T-cell (primary cell): ENCODE measurements around the gene KIAA1217. TPM values are rescaled to one million over a fixed set of nuclear protein-coding genes. Genes with fewer than 3 reads are reported as not detected.

Experiments
- ATAC-seq, 4 experiments: fragments of 200-7000 bp in 3 of 4; fragments of 150-1000 bp in 1 of 4; cut with Tn5 transposase; replicated peaks in 1 of 4; 1 replicate in 3 of 4; 2 replicates in 1 of 4; pipeline ENCODE4 v1.10.0; 2021; ENCODE audit warnings: moderate library complexity in 3 of 4, mild to moderate bottlenecking in 2 of 4, moderate number of reproducible peaks in 1 of 4
- CTCF ChIA-PET, 2 donors: fragments of 300-600 bp; sonication (Branson Sonifier 250); formaldehyde crosslinking; loops; one replicate each; lab custom pipeline; 2022; ENCODE audit warnings: antibody characterized with exemption in 2 of 2; lab: Charles Lee
- POLR2A ChIA-PET, 2 donors: fragments of 300-600 bp; sonication (Branson Sonifier 250); formaldehyde crosslinking; loops; one replicate each; lab custom pipeline; 2022; ENCODE audit warnings: antibody characterized with exemption in 2 of 2; lab: Charles Lee
- DNase-seq, 35 experiments: peaks; one replicate each; pipeline versions ENCODE4 v3.0.0 to v3.0.0-alpha.2; 2013 to 2023
- H3K27ac ChIP-seq: one replicate; pipeline ENCODE4 v1.5.1; 2013; ENCODE audit warnings: low read length
- H3K27me3 ChIP-seq, 2 experiments: replicated peaks in 1 of 2; 1 replicate in 1 of 2; 2 replicates in 1 of 2; pipeline versions ENCODE4 v1.6.1 to v1.7.0; 2013; ENCODE audit warnings: low read length in 1 of 2, mixed read lengths in 1 of 2; ENCODE audit not compliant: control insufficient read depth in 2 of 2, insufficient read depth in 2 of 2; ENCODE audit errors: extremely low read depth in 1 of 2
- H3K36me3 ChIP-seq, 2 donors: 1 replicate in 1 of 2; 2 replicates in 1 of 2; pipeline versions ENCODE4 v1.6.1 to v1.7.0; 2013; ENCODE audit warnings: low read length in 1 of 2; ENCODE audit not compliant: control insufficient read depth in 2 of 2, insufficient read depth in 1 of 2; ENCODE audit errors: extremely low read depth in 1 of 2
- H3K4me1 ChIP-seq, 2 experiments: 1 replicate in 1 of 2; 2 replicates in 1 of 2; pipeline versions ENCODE4 v1.6.1 to v1.7.0; 2013; ENCODE audit warnings: low read length in 2 of 2, mixed read lengths in 1 of 2; ENCODE audit not compliant: insufficient read depth in 2 of 2, control insufficient read depth in 1 of 2; ENCODE audit errors: extremely low read depth in 1 of 2
- H3K4me3 ChIP-seq, 2 donors: 1 replicate in 1 of 2; 2 replicates in 1 of 2; pipeline versions ENCODE4 v1.5.1 to v1.7.0; 2013; ENCODE audit warnings: mild to moderate bottlenecking in 2 of 2, low read length in 1 of 2, moderate library complexity in 1 of 2; ENCODE audit not compliant: control insufficient read depth in 1 of 2; ENCODE audit errors: extremely low read depth in 1 of 2
- H3K9me3 ChIP-seq: 2 replicates; pipeline ENCODE4 v1.7.0; 2013
- H3K27ac Mint-ChIP-seq, 2 donors: one replicate each; pipeline ENCODE4 v1.8.0; 2020 to 2021; ENCODE audit warnings: mild to moderate bottlenecking in 2 of 2, mixed read lengths in 2 of 2
- H3K27me3 Mint-ChIP-seq, 2 donors: one replicate each; pipeline ENCODE4 v1.8.0; 2021 to 2022; ENCODE audit warnings: mixed read lengths in 2 of 2
- H3K36me3 Mint-ChIP-seq: one replicate; pipeline ENCODE4 v1.8.0; 2021; ENCODE audit warnings: mixed read lengths
- H3K4me1 Mint-ChIP-seq, 3 donors: one replicate each; pipeline ENCODE4 v1.8.0; 2020 to 2022; ENCODE audit warnings: mixed read lengths in 3 of 3, mild to moderate bottlenecking in 1 of 3
- H3K4me3 Mint-ChIP-seq, 3 donors: one replicate each; pipeline ENCODE4 v1.8.0; 2020 to 2022; ENCODE audit warnings: mild to moderate bottlenecking in 3 of 3, mixed read lengths in 3 of 3, moderate library complexity in 3 of 3
- H3K9me3 Mint-ChIP-seq, 3 donors: one replicate each; pipeline ENCODE4 v1.8.0; 2020 to 2022; ENCODE audit warnings: mixed read lengths in 3 of 3
- WGBS: methylation state at CpG from one replicate; pipeline ENCODE4 v1.1.5; 2013; ENCODE audit warnings: missing lambda C conversion rate; ENCODE audit not compliant: insufficient coverage; 5-methylcytosine and 5-hydroxymethylcytosine counted together
- total RNA-seq, 35 experiments: library from RNA in 6 of 35; stranded (reverse) in 6 of 35; fragments of 120-200 nt in 1 of 35; gene quantifications; one replicate each; pipeline versions ENCODE4 v1.2.1 to v1.2.4 and lab custom pipeline; 2013 to 2026

Gene KIAA1217
- total RNA-seq, 5 donors from 2014 or later (not counting 1 experiment from before 2014, with no cell fraction given), result 0.12 to 1.2 (median 0.66) TPM; not detected in 1

DNA sequence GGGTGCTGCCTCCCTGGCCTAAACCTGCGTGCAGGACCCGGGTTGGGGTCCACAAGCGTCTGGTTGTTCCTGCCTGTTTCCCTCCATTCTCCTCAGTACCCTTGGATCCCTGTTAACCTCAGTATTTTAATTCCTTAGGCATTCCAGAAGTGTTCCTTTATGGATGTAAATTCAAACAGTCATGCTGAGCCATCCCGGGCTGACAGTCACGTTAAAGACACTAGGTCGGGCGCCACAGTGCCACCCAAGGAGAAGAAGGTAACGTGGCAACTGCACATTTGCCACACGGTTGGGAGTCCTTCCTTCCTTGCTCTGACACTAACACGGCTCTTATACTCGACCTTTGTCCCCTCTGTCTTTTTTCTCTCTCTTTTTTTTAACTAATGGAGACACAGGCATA lies 327.7 kb downstream of the KIAA1217 start:
- no peak overlapping the region for H3K4me3 ChIP-seq
- Mint-ChIP-seq H3K27ac (no peak overlapping the region), H3K4me1 (no peaks in the 10 kb centered on the region), H3K27me3 (peaks cover 0 to 2% of the 10 kb centered on the region in 2 donors), H3K36me3 (no peaks in the 10 kb centered on the region), H3K4me3 (no peak overlapping the region), H3K9me3 (peaks cover 0 to 4% (median 0%) of the 10 kb centered on the region in 3 donors)
- no peak overlapping the region for H3K27ac ChIP-seq
- 85% methylated on average over 7 of the region's 11 CpGs for WGBS
- no peaks in the 10 kb centered on the region for H3K9me3 ChIP-seq
- no peaks in the 10 kb centered on the region for H3K27me3 ChIP-seq
- ChIA-PET POLR2A (no interaction called here), CTCF (no interaction called here)
- no peaks in the 10 kb centered on the region for H3K36me3 ChIP-seq
- ATAC-seq (no peak), DNase-seq (no peak)
- no peaks in the 10 kb centered on the region for H3K4me1 ChIP-seq

DNA sequence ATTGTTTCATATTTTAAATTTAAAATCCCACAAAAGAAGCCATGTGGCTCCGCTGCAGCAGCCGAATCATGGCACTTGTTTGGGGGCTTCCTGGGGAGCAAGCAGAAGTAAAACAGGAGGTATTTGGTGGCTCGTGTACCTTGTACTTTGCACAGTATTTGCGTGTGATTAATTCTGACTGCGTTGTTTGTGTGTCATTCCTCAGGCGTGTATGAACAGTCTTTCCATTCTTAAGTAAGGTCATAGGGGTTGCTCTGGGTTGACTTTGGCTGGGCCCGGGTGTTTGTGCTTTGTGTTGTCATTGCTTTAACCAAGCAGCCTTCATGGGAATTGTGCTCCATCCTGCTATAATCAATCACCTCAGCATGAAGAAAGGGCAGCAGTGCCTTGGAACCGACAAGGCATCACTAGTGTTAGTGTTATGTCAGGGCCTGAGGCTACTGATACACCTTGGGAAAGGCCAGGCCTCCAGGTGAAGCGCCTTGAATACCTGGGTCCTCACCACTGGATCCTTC lies 332.4 kb downstream of the KIAA1217 start:
- H3K36me3 Mint-ChIP-seq, result no peaks in the 10 kb centered on the region
- no peaks in the 10 kb centered on the region for H3K9me3 Mint-ChIP-seq
- H3K9me3 ChIP-seq, result no peaks in the 10 kb centered on the region
- H3K4me3 ChIP-seq, result no peak overlapping the region
- no peaks in the 10 kb centered on the region for H3K27me3 ChIP-seq
- no peak overlapping the region for H3K4me3 Mint-ChIP-seq
- CTCF ChIA-PET, result no interaction called here
- no peaks in the 10 kb centered on the region for H3K4me1 ChIP-seq
- POLR2A ChIA-PET, result no interaction called here
- no peaks in the 10 kb centered on the region for H3K4me1 Mint-ChIP-seq
- H3K27ac Mint-ChIP-seq, result no peak overlapping the region
- H3K27me3 Mint-ChIP-seq, result peaks cover 6 to 10% of the 10 kb centered on the region in 2 donors
- no peak for DNase-seq
- no peak overlapping the region for H3K27ac ChIP-seq
- H3K36me3 ChIP-seq, result no peaks in the 10 kb centered on the region
- 73% methylated on average over 7 of the region's 9 CpGs for WGBS
- ATAC-seq, result no peak

DNA sequence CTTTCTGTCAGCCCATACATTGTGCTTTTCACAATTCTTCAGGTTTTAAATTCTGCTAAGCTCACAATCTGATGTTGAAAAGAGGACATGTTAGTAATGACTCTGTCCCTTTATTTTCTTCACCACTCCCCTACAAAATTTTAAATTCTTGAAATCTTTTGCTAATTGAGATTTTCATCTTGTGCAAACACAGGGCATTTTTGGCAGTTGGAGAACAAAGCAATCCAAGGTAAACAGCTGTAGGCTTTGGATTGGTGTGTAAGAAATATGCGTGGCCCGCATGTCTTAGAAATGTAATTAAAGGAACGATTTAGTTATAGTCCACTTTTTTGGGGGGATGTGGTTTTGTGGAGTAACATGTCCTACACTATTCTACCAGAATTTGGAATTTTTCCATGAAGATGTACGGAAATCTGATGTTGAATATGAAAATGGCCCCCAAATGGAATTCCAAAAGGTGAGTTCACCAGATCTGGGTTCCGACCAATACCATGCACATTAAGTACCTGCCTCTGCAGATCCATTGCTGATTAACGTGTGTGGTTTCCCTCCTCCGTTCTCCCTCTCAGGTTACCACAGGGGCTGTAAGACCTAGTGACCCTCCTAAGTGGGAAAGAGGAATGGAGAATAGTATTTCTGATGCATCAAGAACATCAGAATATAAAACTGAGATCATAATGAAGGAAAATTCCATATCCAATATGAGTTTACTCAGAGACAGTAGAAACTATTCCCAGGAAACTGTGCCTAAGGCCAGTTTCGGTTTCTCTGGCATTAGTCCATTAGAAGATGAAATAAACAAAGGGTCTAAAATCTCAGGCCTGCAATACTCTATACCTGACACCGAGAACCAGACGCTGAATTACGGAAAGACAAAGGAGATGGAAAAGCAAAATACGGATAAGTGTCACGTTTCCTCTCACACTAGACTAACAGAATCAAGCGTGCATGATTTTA lies 333.7 kb downstream of the KIAA1217 start:
- WGBS, result 84% methylated on average over 3 of the region's 14 CpGs
- Mint-ChIP-seq H3K36me3 (no peaks in the 10 kb centered on the region), H3K4me1 (no peaks in the 10 kb centered on the region), H3K27ac (no peak overlapping the region), H3K27me3 (peaks cover 6 to 10% of the 10 kb centered on the region in 2 donors), H3K9me3 (no peaks in the 10 kb centered on the region), H3K4me3 (no peak overlapping the region)
- no peak overlapping the region for H3K4me3 ChIP-seq
- ChIA-PET CTCF (no interaction called here), POLR2A (no interaction called here)
- no peaks in the 10 kb centered on the region for H3K27me3 ChIP-seq
- H3K27ac ChIP-seq, result no peak overlapping the region
- no peaks in the 10 kb centered on the region for H3K9me3 ChIP-seq
- no peaks in the 10 kb centered on the region for H3K36me3 ChIP-seq
- H3K4me1 ChIP-seq, result no peaks in the 10 kb centered on the region
- DNase-seq (no peak), ATAC-seq (no peak)

DNA sequence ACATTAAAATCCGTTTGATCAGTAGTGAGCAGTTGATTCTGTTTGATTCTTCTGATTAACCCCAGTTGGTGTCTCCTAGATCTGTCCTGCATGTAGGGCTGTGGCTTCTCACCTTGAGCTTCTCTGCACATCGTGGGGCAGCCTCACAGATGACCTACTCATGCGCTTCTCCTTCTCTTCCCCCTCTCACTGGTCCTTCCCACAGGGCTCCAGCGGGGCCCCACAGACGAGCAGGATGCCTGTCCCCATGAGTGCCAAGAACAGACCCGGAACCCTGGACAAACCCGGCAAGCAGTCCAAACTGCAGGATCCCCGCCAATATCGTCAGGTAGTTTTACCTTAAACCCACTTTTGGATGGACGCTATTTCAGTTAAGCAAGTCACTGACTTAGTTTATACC lies 335.8 kb downstream of the KIAA1217 start:
- Mint-ChIP-seq H3K9me3 (no peaks in the 10 kb centered on the region), H3K36me3 (no peaks in the 10 kb centered on the region), H3K4me3 (no peak overlapping the region), H3K4me1 (no peaks in the 10 kb centered on the region), H3K27ac (no peak overlapping the region), H3K27me3 (peaks cover 9 to 10% of the 10 kb centered on the region in 2 donors)
- Histone ChIP-seq H3K27me3 (no peaks in the 10 kb centered on the region), H3K36me3 (no peaks in the 10 kb centered on the region), H3K9me3 (no peaks in the 10 kb centered on the region), H3K4me3 (no peak overlapping the region), H3K27ac (no peak overlapping the region), H3K4me1 (no peaks in the 10 kb centered on the region)
- 86% methylated on average over 7 of the region's 10 CpGs for WGBS
- no peak for DNase-seq
- CTCF ChIA-PET, result no interaction called here
- POLR2A ChIA-PET, result no interaction called here
- no peak for ATAC-seq

DNA sequence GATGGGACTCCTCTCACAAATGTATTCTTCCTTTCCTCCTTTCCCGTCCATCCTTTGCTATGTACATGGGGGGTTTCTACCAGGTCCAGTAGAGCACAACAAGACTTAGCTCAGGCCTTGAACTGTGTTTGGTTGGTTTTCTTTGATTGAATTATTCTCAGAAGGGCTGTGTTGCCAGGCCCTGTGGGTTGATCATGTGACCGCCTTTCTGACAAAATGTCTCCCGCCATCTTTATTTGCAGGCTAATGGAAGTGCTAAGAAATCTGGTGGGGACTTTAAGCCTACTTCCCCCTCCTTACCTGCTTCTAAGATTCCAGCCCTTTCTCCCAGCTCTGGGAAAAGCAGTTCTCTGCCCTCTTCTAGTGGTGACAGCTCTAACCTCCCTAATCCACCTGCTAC lies 336.6 kb downstream of the KIAA1217 start:
- no peaks in the 10 kb centered on the region for H3K4me1 Mint-ChIP-seq
- no peak for DNase-seq
- H3K4me1 ChIP-seq, result no peaks in the 10 kb centered on the region
- ChIA-PET CTCF (no interaction called here), POLR2A (no interaction called here)
- peaks cover 0 to 3% of the 10 kb centered on the region in 2 experiments for H3K27me3 ChIP-seq
- H3K36me3 ChIP-seq, result no peaks in the 10 kb centered on the region
- no peaks in the 10 kb centered on the region for H3K9me3 Mint-ChIP-seq
- no peaks in the 10 kb centered on the region for H3K9me3 ChIP-seq
- peaks cover 7 to 10% of the 10 kb centered on the region in 2 donors for H3K27me3 Mint-ChIP-seq
- no peak overlapping the region for H3K4me3 ChIP-seq
- no peak for ATAC-seq
- H3K36me3 Mint-ChIP-seq, result no peaks in the 10 kb centered on the region
- no peak overlapping the region for H3K4me3 Mint-ChIP-seq
- H3K27ac Mint-ChIP-seq, result no peak overlapping the region
- H3K27ac ChIP-seq, result no peak overlapping the region
- WGBS, result no CpG with 5 or more reads among the region's 3 CpGs

DNA sequence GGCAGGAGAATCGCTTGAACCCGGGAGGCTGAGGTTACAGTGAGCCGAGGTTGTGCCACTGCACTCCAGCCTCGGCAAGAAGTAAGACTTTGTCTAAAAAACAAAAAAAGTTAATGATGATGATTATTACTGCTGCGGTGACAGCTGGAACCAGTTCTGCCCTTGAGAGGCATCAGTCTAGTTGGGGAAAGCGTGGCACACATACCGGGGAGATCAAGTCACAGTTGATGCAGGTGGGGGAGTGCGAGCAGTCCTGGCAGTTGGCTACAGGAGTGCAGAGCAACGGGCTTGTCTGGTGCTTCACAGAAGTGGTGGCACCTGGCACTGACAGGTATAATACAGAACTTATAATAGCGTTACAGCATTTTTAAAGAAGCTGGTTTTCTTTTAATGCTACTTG lies 341.7 kb downstream of the KIAA1217 start:
- H3K27ac ChIP-seq, result no peak overlapping the region
- H3K36me3 ChIP-seq, result no peaks in the 10 kb centered on the region
- 93% methylated on average over 10 of the region's 10 CpGs for WGBS
- DNase-seq, result no peak
- Mint-ChIP-seq H3K4me1 (no peaks in the 10 kb centered on the region), H3K9me3 (no peaks in the 10 kb centered on the region), H3K36me3 (no peaks in the 10 kb centered on the region), H3K27me3 (peaks cover 0 to 9% of the 10 kb centered on the region in 2 donors), H3K4me3 (no peak overlapping the region), H3K27ac (no peak overlapping the region)
- H3K27me3 ChIP-seq, result peaks cover 0 to 3% of the 10 kb centered on the region in 2 experiments
- H3K4me1 ChIP-seq, result no peaks in the 10 kb centered on the region
- ATAC-seq, result no peak
- ChIA-PET POLR2A (no interaction called here), CTCF (no interaction called here)
- no peaks in the 10 kb centered on the region for H3K9me3 ChIP-seq
- H3K4me3 ChIP-seq, result no peak overlapping the region
